ENCODE measurements around the gene FBXO31.
A peak's percentile ranks its signal among the peaks of the same experiment; 100 is the strongest.

FBXO31 gene

GRCh38 chr16:87305505-87306391 is 77.8 kb downstream of the FBXO31 start:
- DNase-seq: peak; percentile 64

GRCh38 chr16:87304951-87305350 is 78.6 kb downstream of the FBXO31 start:
- DNase-seq: no peak

- DNase-seq: no peak
Measured at GRCh38 chr16:87303962-87304521, 79.5 kb downstream of the FBXO31 start.

- DNase-seq: no peak
Measured at GRCh38 chr16:87303431-87303930, 80.1 kb downstream of the FBXO31 start.

GRCh38 chr16:87298857-87299465 is 84.6 kb downstream of the FBXO31 start:
- no peak for DNase-seq

- no peak for DNase-seq
Measured at GRCh38 chr16:87297918-87298631, 85.5 kb downstream of the FBXO31 start.

GRCh38 chr16:87297407-87297806 is 86.2 kb downstream of the FBXO31 start:
- DNase-seq: no peak

GRCh38 chr16:87295661-87296531 is 87.7 kb downstream of the FBXO31 start:
- DNase-seq: no peak

- no peak for DNase-seq
Measured at GRCh38 chr16:87295259-87295658, 88.3 kb downstream of the FBXO31 start.

- no peak for DNase-seq
Measured at GRCh38 chr16:87293990-87294389, 89.6 kb downstream of the FBXO31 start.

- no peak for DNase-seq
Measured at GRCh38 chr16:87291944-87292343, 91.6 kb downstream of the FBXO31 start.

- DNase-seq: no peak
Measured at GRCh38 chr16:87288753-87289362, 94.7 kb downstream of the FBXO31 start.

- no peak for DNase-seq
Measured at GRCh38 chr16:87286839-87287626, 96.5 kb downstream of the FBXO31 start.

GRCh38 chr16:87284183-87284582 is 99.4 kb downstream of the FBXO31 start:
- no peak for DNase-seq

- no peak for DNase-seq
Measured at GRCh38 chr16:87279094-87279658, 104.4 kb downstream of the FBXO31 start.

GRCh38 chr16:87278191-87279093 is 105.1 kb downstream of the FBXO31 start:
- DNase-seq: no peak

Measured in DMS 273 treated with DMSO at 0.1 percent for 48 hours (cell line).